H1 (cell line): Measurements from ENCODE around the gene WDR90. TPM values are rescaled to one million over a fixed set of nuclear protein-coding genes. Genes with fewer than 3 reads are reported as not detected.

ENCODE experiments used
- BACH1 ChIP-seq: IDR thresholded peaks from 2 replicates; pipeline ENCODE4 v1.6.1; 2012; ENCODE audit warnings: low read length, improper control_type of control experiment
- BRCA1 ChIP-seq: IDR thresholded peaks from 2 replicates; pipeline ENCODE4 v1.6.1; 2012; ENCODE audit warnings: low read depth, low read length, improper control_type of control experiment
- polyA plus RNA-seq, 7 experiments: library from polyadenylated mRNA; depleted of rRNA in 3 of 7; stranded (reverse) in 5 of 7; unstranded in 2 of 7; fragments of >200 nt in 5 of 7; fragments of 200-250 nt in 2 of 7; gene quantifications; 1 replicate in 5 of 7; 2 replicates in 1 of 7; 4 replicates in 1 of 7; pipeline versions ENCODE4 v1.2.1 to v1.2.3, GENCODE V29; 2011 to 2013; ENCODE audit warnings: missing spikeins in 2 of 7, mixed read lengths in 2 of 7
- total RNA-seq: library from RNA; stranded (reverse); fragmentation: NEBNext Ultra II Directional; extraction: Animal tissue kit (Norgen Biotek cat#: 25700); gene quantifications from 2 replicates; pipeline ENCODE4 v1.2.1, GENCODE V29; 2021

Gene WDR90
- total and polyA plus RNA-seq, 2 of the 8 experiments (the other 6 are each of a cell fraction or from before 2014, with no cell fraction given) = 24.0 to 47.2 TPM

GRCh38 chr16:675884-676564 lies 26.9 kb downstream of the WDR90 start (continued):
- TF ChIP-seq BRCA1 (no peak), BACH1 (no peak)
